DND-41 (cell line): Measurements from ENCODE around the gene LYPD3.

Experiments used
- EZH2 ChIP-seq: IDR thresholded peaks from 3 replicates; pipeline ENCODE4 v1.6.1; 2012; ENCODE audit warnings: borderline replicate concordance, low read depth, mild to moderate bottlenecking, moderate library complexity, low read length, inconsistent platforms; ENCODE audit not compliant: severe bottlenecking
- TF ChIP-seq, protein P1 (sequence below): IDR thresholded peaks from 2 replicates; pipeline ENCODE4 v1.5.1; 2012; ENCODE audit warnings: borderline replicate concordance, low read length, moderate library complexity, mild to moderate bottlenecking; ENCODE audit not compliant: poor library complexity, severe bottlenecking; ENCODE audit errors: extremely low read depth

DNA sequence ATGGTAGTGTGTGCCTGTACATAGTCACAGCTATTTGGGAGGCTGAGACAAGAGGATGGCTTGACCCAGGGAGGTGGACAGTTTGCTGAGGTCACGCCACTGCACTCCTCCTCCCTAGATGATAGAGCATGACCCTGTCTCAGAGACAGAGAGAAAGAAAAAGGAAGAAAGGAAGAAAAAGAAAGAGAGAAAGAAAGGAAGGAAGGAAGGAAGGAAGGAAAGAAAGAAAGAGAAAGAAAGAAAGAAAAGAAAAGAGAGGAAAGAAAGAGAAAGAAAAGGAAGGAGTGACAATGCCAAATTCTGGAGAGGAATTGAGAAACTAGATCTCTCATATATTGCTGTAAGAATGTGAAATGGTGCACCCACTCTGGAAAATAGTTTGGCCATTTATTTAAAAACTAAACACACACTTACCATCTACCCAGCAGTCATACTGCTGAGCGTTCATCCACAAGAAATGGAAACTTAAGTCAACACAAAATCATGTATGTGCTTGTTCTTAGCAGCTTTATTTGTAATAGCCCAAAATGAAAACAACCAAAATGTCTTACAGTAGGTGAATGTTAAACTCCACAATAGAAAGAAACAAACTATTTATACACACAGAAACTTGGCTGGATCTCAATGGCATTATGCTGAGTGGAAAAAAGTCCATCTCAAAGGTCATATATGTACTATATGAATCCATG, 43.3 kb downstream of the LYPD3 start:
- TF ChIP-seq, protein P1, sequence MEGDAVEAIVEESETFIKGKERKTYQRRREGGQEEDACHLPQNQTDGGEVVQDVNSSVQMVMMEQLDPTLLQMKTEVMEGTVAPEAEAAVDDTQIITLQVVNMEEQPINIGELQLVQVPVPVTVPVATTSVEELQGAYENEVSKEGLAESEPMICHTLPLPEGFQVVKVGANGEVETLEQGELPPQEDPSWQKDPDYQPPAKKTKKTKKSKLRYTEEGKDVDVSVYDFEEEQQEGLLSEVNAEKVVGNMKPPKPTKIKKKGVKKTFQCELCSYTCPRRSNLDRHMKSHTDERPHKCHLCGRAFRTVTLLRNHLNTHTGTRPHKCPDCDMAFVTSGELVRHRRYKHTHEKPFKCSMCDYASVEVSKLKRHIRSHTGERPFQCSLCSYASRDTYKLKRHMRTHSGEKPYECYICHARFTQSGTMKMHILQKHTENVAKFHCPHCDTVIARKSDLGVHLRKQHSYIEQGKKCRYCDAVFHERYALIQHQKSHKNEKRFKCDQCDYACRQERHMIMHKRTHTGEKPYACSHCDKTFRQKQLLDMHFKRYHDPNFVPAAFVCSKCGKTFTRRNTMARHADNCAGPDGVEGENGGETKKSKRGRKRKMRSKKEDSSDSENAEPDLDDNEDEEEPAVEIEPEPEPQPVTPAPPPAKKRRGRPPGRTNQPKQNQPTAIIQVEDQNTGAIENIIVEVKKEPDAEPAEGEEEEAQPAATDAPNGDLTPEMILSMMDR = no peak
- TF ChIP-seq EZH2 = no peak
